ENCODE data around the gene CNOT3.

DNA sequence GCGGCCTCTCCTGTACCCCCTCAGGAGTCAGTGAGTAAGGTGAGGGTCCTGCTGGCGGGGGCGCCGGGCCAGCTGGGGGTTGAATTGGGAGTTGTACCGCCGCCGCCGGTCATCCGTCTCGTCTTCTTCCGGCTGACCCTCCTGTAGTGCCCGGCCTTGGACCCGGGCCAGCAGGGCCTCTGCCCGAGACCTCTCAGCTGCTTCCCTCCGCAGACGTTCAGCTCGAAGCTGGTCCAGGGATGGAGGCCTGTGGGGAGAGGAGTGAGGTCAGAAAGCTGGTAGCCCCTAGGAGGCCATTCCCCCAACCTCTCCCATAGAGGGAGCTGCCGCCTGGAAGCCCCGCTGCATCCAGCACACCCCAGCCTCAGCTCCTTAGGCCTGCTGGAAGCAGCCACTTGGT lies 18.1 kb downstream of the CNOT3 start:
- no peak for TF ChIP-seq MEF2A (IDR thresholded peaks at IDR 0.05; ENCODE audit: borderline replicate concordance, low read depth)
- no peak for TF ChIP-seq RAD21 (IDR thresholded peaks at IDR 0.05; ENCODE audit: low read length)
- TF ChIP-seq FOXM1 (IDR thresholded peaks at IDR 0.05; ENCODE audit: low read depth): no peak
- TF ChIP-seq, protein P1, sequence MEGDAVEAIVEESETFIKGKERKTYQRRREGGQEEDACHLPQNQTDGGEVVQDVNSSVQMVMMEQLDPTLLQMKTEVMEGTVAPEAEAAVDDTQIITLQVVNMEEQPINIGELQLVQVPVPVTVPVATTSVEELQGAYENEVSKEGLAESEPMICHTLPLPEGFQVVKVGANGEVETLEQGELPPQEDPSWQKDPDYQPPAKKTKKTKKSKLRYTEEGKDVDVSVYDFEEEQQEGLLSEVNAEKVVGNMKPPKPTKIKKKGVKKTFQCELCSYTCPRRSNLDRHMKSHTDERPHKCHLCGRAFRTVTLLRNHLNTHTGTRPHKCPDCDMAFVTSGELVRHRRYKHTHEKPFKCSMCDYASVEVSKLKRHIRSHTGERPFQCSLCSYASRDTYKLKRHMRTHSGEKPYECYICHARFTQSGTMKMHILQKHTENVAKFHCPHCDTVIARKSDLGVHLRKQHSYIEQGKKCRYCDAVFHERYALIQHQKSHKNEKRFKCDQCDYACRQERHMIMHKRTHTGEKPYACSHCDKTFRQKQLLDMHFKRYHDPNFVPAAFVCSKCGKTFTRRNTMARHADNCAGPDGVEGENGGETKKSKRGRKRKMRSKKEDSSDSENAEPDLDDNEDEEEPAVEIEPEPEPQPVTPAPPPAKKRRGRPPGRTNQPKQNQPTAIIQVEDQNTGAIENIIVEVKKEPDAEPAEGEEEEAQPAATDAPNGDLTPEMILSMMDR (IDR thresholded peaks at IDR 0.05): no peak
- TF ChIP-seq CHD2 (IDR thresholded peaks at IDR 0.05; ENCODE audit: low read length, partially characterized antibody): no peak
- TF ChIP-seq, protein P2, sequence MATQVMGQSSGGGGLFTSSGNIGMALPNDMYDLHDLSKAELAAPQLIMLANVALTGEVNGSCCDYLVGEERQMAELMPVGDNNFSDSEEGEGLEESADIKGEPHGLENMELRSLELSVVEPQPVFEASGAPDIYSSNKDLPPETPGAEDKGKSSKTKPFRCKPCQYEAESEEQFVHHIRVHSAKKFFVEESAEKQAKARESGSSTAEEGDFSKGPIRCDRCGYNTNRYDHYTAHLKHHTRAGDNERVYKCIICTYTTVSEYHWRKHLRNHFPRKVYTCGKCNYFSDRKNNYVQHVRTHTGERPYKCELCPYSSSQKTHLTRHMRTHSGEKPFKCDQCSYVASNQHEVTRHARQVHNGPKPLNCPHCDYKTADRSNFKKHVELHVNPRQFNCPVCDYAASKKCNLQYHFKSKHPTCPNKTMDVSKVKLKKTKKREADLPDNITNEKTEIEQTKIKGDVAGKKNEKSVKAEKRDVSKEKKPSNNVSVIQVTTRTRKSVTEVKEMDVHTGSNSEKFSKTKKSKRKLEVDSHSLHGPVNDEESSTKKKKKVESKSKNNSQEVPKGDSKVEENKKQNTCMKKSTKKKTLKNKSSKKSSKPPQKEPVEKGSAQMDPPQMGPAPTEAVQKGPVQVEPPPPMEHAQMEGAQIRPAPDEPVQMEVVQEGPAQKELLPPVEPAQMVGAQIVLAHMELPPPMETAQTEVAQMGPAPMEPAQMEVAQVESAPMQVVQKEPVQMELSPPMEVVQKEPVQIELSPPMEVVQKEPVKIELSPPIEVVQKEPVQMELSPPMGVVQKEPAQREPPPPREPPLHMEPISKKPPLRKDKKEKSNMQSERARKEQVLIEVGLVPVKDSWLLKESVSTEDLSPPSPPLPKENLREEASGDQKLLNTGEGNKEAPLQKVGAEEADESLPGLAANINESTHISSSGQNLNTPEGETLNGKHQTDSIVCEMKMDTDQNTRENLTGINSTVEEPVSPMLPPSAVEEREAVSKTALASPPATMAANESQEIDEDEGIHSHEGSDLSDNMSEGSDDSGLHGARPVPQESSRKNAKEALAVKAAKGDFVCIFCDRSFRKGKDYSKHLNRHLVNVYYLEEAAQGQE (IDR thresholded peaks at IDR 0.05; ENCODE audit: low read depth, low read length): no peak
- TF ChIP-seq, protein P3, sequence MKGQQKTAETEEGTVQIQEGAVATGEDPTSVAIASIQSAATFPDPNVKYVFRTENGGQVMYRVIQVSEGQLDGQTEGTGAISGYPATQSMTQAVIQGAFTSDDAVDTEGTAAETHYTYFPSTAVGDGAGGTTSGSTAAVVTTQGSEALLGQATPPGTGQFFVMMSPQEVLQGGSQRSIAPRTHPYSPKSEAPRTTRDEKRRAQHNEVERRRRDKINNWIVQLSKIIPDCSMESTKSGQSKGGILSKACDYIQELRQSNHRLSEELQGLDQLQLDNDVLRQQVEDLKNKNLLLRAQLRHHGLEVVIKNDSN (IDR thresholded peaks at IDR 0.05; ENCODE audit: borderline replicate concordance, low read depth): no peak
- TF ChIP-seq EZH2phosphoT487 (IDR thresholded peaks at IDR 0.05; ENCODE audit: borderline replicate concordance, low read depth): no peak
- TF ChIP-seq, protein P4, sequence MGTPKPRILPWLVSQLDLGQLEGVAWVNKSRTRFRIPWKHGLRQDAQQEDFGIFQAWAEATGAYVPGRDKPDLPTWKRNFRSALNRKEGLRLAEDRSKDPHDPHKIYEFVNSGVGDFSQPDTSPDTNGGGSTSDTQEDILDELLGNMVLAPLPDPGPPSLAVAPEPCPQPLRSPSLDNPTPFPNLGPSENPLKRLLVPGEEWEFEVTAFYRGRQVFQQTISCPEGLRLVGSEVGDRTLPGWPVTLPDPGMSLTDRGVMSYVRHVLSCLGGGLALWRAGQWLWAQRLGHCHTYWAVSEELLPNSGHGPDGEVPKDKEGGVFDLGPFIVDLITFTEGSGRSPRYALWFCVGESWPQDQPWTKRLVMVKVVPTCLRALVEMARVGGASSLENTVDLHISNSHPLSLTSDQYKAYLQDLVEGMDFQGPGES (IDR thresholded peaks at IDR 0.05; ENCODE audit: low read depth, low read length): no peak
- TF ChIP-seq, protein P5, sequence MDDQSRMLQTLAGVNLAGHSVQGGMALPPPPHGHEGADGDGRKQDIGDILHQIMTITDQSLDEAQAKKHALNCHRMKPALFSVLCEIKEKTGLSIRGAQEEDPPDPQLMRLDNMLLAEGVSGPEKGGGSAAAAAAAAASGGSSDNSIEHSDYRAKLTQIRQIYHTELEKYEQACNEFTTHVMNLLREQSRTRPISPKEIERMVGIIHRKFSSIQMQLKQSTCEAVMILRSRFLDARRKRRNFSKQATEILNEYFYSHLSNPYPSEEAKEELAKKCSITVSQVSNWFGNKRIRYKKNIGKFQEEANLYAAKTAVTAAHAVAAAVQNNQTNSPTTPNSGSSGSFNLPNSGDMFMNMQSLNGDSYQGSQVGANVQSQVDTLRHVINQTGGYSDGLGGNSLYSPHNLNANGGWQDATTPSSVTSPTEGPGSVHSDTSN (IDR thresholded peaks at IDR 0.05): no peak
- no peak for TF ChIP-seq POLR2AphosphoS5 (IDR thresholded peaks at IDR 0.05; ENCODE audit: low read depth, low read length)
- no peak for TF ChIP-seq TCF12 (IDR thresholded peaks at IDR 0.05)
- TF ChIP-seq TAF1 (IDR thresholded peaks at IDR 0.05; ENCODE audit: borderline replicate concordance, low read depth, low read length): no peak
- TF ChIP-seq EP300 (IDR thresholded peaks at IDR 0.05; ENCODE audit: borderline replicate concordance in 1 of 2, low read depth in 1 of 2, low read length in 1 of 2): no peak
